Raji (cell line): ENCODE measurements around the gene LRRC8C.

ENCODE experiments used
- POLR2A ChIP-seq: IDR thresholded peaks from 2 replicates; pipeline ENCODE4 v1.6.1; 2011; ENCODE audit warnings: low read depth, low read length, control low read depth; ENCODE audit not compliant: insufficient read depth

LRRC8C gene

GRCh38 chr1:89698624-89699023 is 65.7 kb downstream of the LRRC8C start:
- TF ChIP-seq POLR2A = no peak

GRCh38 chr1:89699451-89699986 is 66.6 kb downstream of the LRRC8C start:
- no peak for TF ChIP-seq POLR2A

DNA sequence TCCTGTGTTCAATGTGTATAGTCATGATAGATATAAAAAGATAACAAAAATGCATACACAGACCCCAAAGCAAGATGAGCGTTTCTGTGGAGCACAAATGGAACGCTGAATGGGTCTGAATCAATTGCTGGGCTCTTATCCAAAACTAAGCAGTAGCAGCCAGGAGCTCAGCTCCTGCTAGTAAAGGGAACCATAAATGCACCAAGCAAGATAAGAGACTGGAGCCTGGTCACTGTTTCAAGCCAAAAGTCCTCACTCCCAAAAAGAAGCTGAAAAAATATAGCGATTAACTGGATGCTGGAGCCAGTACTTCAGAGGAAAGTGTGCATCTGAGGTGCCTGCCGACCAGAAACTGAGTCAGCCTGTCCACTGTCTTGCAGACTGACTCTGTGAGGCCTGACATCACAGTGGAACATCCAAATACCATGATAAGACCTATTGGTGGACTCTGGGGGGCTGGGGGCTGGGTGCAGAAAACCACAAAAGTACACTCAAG is 68.9 kb downstream of the LRRC8C start:
- TF ChIP-seq POLR2A = no peak

DNA sequence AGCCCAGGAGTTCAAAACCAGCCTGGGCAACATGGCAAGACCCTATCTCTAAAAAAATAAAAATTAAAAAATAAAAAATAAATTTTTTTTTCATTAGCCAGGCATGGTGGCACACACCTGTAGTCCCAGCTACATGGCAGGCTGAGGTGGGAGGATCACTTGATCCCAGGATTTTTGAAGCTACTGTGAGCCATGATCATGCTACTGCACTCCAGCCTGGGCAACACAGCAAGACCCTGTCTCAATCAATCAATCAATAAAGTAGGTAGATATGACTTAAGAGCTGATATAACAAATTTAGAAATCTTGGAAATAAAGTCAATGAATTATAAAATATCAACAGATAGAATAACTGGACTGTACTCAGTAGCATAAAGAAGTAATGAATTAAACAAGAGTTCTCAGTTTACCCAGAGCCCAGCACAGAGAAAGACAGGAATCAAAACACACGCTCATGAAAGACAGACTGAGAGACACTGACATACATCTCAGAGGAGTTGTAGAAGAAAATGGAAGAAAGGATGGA is 69.7 kb downstream of the LRRC8C start:
- no peak for TF ChIP-seq POLR2A

DNA sequence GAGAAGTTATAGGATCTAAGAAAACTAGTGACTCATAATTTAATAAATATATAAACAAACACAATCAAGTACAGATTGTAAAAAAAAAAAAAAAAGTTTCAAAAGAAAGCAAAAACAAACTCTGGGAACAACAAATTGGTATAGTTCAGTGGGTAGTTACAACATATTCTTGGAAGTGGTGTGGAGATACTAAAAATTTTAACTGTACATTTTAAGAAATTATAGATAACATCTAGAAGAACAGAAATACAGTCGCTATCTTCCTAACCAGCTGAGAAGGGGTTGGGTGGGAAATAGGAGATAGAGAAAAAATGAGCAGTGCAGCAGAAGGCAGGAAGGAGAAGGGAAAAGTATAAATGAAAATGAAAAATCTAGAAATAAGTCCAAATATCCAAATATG is 70.5 kb downstream of the LRRC8C start:
- no peak for TF ChIP-seq POLR2A

GRCh38 chr1:89704014-89704413 is 71.1 kb downstream of the LRRC8C start:
- no peak for TF ChIP-seq POLR2A

- no peak for TF ChIP-seq POLR2A
Observed at GRCh38 chr1:89705901-89706699, 73.2 kb downstream of the LRRC8C start.

- TF ChIP-seq POLR2A = no peak
Observed at GRCh38 chr1:89706700-89707012, 73.7 kb downstream of the LRRC8C start.

DNA sequence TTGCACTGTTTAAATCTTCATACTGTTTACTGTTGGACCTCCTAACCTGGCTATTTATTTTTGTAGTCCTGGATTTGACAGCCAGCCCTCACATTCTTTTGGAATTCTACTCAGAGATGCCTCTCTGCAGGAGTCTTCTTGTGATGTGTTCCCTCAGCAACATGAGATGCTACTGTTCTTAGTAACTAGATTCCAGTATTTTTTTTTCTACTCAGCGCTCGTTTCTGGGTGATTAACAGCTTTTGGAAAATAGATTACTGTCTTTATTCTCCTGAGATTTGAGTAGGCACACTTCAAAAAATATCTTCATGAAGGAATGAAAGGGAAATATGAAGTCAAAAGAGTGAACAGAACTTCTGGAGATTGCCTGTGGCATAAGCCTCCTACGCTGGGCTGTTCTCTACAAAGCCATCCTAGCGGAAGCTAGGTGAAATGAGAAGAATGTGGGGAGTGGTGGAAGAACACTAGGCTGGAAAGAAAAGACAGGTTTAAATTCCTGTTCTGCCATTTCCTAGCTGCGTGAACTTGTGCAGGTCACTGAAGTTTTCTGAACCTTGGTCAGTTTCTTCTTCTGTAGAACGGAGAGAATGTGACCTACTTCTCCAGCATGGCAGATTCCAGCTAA is 75.9 kb downstream of the LRRC8C start:
- TF ChIP-seq POLR2A = no peak

DNA sequence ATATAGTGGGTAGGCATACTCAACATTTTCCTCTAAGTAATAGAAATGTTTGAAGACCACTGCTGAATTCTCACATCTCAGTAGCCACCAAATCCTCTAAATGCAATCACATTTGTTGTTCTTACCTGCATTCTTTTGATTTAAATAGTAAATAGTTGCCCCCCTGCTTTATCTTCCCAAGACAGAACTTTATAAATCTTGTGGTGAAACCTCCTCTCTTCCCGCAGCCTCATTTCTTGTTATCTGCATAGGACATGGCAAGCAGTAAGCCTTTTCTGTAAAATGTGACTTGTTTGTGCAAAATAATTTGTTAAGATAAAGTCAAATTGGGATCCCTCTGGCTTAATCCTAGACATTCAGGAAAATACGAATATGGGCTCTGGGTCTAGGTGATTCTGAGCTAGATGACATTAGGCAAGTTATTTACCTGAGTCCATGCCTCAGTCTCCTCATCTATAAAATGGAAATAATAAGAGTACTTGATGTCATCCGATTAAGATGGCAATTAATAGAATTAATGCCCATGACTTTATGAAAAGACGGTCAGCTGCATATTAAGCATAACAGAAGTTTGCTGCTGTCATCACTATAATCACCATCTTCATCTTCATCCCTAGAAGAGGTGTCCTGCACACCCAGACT is 77.7 kb downstream of the LRRC8C start:
- no peak for TF ChIP-seq POLR2A

DNA sequence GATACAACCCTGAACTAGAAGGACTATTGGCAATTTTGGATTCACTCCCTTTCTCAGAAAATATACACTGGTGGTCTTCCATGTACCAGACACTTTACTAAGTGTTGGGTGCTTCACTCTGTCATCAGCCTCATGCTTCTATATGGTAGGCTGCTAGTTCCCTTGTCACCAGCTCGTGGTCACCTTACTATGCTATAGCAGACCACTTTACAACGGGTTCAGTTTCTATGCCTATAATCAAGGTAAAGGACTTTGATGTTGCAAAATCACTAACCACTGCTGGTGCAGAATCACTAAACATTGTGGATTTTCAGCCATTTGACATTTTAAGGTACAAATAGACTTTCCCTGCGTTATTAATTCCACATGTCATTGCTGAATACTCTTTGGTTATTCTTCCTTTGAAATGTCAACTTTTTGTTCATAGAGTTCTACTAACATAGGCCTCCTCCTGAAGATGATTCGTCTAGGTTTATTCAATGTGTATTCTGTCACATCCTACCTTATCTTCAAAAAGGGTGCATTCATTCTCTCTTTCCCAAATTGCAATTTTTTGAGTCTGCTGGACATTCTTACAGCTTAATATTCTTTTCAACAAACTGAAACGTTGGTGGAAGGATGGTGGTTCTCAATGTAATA is 78.3 kb downstream of the LRRC8C start:
- TF ChIP-seq POLR2A = no peak

- TF ChIP-seq POLR2A = no peak
Observed at GRCh38 chr1:89712420-89712819, 79.5 kb downstream of the LRRC8C start.

GRCh38 chr1:89715677-89716076 is 82.8 kb downstream of the LRRC8C start:
- no peak for TF ChIP-seq POLR2A

GRCh38 chr1:89719502-89720306 is 86.8 kb downstream of the LRRC8C start:
- no peak for TF ChIP-seq POLR2A
